ENCODE results near the gene PRKCE.

- TF ChIP-seq POLR2A (IDR thresholded peaks at IDR 0.05; ENCODE audit: low read depth, low read length): no peak
- no peak for TF ChIP-seq CTCF (IDR thresholded peaks at IDR 0.05; ENCODE audit: extremely low read depth in 1 of 2, insufficient read depth in 1 of 2, low read depth in 1 of 2, low read length in 2 of 2)
- no peak for TF ChIP-seq EZH2 (IDR thresholded peaks at IDR 0.05; ENCODE audit: borderline replicate concordance, low read depth, low read length, severe bottlenecking)
- TF ChIP-seq POLR2AphosphoS5 (IDR thresholded peaks at IDR 0.05; ENCODE audit: insufficient read depth, low read depth, low read length): no peak
- no peak for TF ChIP-seq MYC (IDR thresholded peaks at IDR 0.05; ENCODE audit: low read depth, low read length)
- no peak for TF ChIP-seq JUN (IDR thresholded peaks at IDR 0.05; ENCODE audit: borderline replicate concordance, insufficient read depth, insufficient read length, low read depth)
- TF ChIP-seq MAX (IDR thresholded peaks at IDR 0.05; ENCODE audit: insufficient read depth, insufficient read length): no peak
- no peak for TF ChIP-seq FOS (IDR thresholded peaks at IDR 0.05; ENCODE audit: borderline replicate concordance, insufficient read depth, low read length)
Measured at GRCh38 chr2:46101557-46102220, 450.2 kb downstream of the PRKCE start.
